HT-29 (cell line): ENCODE data around the gene RBL1. TPM values are rescaled to one million over a fixed set of nuclear protein-coding genes. Genes with fewer than 3 reads are reported as not detected.
"Not testable (repeated sequence)": the region's sequence is repeated elsewhere in the genome, so short reads cannot be mapped to it uniquely, and the experiment has no call there.

ENCODE experiments used
- DNase-seq: peaks from one replicate; pipeline ENCODE4 v3.0.0-alpha.2; 2015; ENCODE audit warnings: low spot score
- total RNA-seq: library from RNA; depleted of rRNA; stranded (reverse); fragments of >200 nt; shearing (Covaris generic); gene quantifications from 2 replicates; pipeline ENCODE4 v1.2.3, GENCODE V29; 2014

The RBL1 gene
- total RNA-seq, 1 experiment from 2014 or later: 42.2 TPM

DNA sequence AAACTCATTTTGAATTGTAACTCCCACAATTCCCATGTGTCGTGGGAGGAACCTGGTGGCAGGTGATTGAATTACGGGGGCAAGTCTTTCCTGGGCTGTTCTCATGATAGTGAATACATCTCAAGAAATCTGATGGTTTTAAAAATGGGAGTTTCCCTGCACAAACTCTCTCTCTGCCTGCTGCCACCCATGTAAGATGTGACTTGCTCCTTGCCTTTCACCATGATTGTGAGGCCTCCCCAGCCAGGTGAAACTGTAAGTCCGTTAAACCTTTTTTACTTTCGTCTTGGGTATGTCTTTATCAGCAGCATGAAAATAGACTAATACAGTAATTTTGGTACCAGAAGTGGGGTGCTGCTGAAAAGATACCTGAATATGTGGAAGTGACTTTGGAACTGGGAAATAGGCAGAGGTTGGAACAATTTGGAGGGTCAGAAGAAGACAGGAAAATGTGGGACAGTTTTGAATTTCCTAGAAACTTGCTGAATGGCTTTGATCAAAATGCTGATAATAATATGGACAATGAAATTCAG lies 102.9 kb downstream of the RBL1 start:
- DNase-seq: no peak

DNA sequence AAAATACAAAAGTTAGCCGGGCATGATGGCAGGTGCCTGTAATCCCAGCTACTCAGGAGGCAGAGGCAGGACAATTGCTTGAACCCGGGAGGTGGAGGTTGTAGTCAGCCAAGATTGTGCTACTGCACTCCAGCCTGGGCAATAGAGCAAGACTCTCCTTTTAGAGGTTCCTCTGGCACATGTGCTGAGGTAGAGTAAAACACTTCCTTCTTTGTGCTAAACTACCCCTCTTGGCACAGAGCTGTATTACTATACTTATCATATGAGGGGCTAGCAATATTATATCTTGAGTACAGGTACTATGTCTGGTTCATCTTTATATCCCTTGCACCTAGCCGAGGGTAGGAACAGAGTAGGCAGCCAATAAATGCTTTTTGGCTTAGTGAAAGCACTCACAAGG lies 104.1 kb downstream of the RBL1 start:
- no peak for DNase-seq

DNA sequence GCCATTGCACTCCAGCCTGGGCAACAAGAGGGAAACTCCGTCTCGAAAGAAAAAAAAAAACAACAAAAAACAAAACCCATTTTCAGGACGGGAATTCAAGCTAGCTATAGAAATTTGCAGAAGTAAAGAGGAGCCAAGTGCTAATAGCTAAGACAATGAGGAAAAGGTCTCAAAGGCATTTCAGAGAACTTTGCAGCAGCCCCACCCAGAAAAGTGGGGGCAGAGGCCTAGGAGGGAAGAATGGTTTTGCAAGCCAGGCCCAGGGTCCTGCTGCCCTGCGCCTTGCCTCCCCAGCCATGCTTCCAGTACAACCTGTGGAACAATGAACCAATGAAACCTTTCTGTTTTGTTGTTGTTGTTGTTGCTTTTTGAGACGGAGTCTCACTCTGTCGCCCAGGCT lies 106.0 kb downstream of the RBL1 start:
- no peak for DNase-seq

DNA sequence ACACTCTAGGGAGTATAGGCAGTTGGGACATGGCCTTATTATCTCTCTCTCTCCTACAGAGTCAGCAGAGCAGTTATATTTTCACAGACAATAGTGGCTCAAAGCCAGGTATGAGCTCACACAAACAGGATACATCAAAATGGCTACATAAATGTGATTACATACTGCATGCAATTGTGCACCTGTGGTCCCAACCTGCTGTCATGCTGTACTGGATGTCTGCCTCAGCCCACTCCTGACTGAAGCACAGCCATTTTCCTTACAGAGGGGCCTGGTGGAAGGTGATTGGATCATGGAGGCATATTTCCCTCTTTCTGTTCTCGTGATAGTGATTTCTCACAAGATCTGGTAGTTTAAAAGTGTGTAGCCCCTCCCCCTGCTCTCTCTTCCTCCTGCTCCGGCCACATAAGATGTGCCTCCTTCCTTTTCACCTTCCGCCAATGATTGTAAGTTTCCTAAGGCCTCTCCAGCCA lies 107.3 kb downstream of the RBL1 start:
- no peak for DNase-seq

DNA sequence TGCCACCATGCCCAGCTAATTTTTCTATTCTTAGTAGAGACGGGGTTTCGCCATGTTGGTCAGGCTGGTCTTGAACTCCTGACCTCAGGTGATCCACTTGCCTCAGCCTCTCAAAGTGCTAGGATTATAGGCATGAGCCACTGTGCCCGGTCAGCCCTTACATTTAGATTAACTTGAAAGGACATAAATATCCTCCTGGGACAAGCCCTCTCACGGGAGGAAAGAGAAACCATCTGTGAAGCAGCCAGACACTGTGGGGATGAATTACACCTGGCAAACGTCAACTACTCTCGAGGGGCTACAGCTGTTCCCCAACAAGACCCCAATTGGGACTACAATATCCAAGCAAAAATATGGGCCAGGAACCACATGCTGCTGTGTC lies 111.5 kb downstream of the RBL1 start:
- DNase-seq: no peak

DNA sequence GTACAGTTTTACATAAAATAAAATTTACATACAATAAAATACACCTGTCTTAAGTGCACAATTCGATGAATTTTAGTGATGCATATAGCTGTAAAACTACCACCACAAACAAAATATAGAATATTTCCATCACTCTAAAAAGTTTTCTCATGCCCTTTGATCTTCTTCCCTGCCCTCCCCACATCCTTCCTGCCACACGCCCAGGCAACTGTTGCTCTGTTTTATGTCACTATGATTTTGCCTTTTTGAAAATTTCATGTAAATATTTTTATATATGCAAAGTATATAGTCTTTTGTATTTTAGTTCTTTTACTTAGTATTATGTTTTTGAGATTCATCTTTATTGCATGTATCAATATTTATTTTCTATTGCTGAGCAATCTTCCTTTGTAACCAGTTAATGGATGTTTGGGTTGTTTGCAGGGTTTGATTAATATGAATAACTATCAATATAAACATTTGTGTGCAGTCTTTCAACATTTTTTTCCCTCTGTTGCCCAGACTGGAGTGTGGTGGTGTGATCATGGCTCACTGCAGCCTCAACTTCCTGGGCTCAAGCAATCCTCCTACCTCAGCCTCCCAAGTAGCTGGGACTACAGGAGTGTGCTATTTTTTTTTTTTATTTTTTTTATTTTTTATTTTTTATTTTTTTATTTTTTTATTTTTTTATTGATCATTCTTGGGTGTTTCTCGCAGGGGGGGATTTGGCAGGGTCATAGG lies 120.5 kb downstream of the RBL1 start:
- DNase-seq: no peak

DNA sequence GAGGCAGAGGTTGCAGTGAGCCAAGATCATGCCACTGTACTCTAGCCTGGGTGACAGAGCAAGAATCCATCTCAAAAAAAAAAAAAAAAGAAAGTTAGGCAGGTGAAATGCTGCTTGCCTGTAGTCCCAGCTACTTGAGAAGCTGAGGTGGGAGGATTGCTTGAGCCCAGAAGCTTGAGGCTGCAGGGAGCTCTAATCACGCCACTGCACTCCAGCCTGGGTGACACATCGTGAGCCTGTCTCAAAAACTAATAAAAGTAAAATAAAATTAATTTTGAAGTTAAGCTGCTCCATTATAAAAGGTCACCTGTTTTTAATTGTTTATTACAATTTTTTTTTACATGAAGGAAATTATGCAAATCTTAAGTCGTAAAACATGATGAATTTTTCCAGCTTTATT lies 121.1 kb downstream of the RBL1 start:
- DNase-seq: no peak

DNA sequence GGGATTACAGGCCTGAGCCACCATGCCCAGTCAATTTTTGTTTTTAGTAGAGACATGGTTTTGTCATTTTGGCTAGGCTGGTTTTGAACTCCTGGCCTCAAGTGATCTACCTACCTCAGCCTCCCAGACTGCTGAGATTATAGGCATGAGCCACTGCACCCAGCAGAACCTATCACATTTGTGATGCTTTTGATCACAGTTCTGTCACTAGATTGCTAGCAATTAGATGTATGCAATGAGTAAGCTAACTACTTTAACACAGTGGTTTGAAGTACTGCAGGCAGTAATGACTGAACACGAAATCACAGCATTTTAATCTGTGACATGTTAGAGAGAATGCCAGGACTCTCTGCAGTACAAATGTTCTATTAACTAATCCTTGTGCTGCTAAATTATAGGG lies 124.7 kb downstream of the RBL1 start:
- no peak for DNase-seq

DNA sequence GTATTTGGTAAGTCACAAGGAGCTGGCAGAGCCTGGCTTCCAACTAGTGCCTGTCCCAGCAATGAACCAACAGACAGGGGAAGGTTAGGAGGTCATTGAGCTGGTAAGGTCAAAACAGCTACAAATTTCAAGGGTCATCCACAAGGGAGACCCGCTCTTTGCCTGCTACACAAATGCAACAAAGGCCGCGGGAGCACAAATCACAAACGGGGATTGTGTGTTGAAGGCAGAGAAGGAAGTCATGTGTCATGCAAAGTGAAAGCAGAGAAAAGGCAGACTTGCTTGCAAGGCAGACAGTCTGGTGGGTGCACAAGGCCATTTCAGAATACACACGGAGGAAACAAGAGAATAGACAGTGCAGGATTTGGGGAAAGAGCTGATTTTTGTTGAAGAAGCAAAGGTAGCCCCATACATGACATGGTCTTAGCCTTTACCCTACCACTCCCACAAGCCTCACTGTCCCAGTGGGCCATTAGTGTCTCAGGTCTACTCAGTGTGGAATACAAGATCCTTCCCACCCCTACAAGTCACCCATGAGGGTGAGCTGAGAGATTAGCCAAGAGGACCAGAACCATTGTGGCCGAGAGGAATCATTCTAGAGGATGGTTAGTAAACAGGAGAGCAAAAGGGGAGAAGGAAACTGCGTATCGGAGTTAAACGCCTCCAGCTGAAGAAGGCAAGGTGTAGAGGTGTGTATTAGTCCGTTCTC lies 126.2 kb downstream of the RBL1 start:
- no peak for DNase-seq

DNA sequence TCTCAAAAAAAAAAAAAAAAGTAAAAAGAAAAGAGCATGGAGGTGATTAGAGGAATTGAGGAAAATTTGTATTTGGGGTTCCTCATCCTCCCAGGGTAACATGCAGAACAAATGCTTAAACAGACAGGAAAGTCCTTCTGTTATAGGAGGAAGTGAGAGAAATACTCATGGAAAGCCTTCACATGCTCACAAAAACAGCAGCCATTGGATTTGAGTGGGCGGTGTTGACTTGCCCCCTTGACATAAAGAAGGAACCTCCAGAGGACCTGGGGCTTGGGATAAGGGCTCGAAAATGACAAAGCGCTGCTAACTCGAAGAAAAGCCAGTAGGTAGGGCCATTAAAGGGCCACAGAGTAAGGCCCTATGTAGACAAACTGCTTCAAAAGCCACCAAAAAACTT lies 126.7 kb downstream of the RBL1 start:
- DNase-seq: no peak

DNA sequence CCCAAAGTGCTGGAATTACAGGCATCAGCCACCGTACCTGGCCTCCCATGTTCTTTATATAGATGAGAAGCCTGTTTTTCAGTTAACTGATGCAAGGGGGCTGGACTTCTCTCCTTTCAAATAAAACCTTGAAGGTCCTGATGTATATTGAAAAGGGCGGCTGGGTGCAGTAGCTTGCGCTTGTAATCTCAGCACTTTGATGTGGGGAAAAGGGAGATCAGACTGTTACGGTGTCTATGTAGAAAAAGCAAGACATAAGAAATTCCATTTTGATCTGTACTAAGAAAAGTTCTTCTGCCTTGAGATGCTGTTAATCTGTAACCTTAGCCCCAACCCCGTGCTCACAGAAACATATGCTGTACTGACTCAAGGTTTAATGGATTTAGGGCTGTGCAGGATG lies 128.2 kb downstream of the RBL1 start:
- no peak for DNase-seq

DNA sequence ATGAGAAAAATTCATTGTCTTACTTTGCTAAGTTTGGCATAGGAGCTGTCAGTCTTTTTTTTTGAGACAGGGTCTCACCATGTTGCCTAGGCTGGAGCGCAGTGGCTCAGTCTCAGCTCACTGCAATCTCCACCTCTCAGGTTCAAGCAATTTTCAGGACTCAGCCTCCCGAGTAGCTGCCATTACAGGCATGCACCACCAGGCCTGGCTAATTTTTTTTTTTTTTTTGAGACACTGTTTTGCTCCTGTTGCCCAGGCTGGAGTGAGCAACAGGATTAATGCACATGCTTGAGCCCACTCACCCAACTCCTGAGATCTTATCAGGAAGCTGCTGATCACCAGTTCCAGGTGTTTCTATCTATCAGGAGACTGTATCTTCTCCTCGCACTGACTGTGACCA lies 128.8 kb downstream of the RBL1 start:
- not testable (repeated sequence) for DNase-seq

DNA sequence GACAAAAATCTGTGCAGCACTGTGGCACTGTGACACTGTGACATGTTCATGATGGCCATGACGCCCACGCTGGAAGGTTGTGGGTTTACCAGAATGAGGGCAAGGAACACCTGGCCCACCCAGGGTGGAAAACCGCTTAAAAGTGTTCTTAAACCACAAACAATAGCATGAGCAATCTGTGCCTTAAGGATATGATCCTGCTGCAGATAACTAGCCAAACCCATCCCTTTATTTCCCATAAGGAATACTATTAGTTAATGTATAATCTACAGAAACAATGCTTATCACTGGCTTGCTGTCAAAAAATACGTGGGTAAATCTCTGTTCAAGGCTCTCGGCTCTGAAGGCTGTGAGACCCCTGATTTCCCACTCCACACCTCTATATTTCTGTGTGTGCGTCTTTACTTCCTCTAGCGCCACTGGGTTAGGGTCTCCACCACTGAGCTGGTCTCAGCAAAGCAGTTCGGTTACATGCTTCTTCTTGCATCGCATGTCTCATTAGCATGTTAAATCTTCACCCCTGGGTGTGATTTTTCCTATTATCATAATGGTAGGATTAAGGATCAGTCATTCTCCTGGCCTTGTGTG lies 133.3 kb downstream of the RBL1 start:
- not testable (repeated sequence) for DNase-seq

DNA sequence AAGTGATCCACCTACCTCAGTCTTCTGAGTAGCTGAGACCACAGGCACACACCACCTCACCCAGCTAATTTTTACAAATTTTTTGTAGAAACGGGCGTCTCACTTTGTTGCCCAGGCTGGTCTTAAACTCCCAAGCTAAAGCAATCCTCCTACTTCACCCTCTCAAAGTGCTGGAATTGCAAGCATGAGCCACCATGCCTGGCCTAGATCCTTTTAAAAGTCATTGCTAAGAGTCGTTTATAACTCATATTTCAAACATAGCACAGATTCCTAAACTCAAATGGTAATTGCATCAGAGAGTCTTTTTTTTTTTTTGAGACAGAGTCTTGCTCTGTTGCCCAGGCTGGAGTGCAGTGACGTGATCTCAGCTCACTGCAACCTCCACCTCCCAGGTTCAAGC lies 136.6 kb downstream of the RBL1 start:
- no peak for DNase-seq

DNA sequence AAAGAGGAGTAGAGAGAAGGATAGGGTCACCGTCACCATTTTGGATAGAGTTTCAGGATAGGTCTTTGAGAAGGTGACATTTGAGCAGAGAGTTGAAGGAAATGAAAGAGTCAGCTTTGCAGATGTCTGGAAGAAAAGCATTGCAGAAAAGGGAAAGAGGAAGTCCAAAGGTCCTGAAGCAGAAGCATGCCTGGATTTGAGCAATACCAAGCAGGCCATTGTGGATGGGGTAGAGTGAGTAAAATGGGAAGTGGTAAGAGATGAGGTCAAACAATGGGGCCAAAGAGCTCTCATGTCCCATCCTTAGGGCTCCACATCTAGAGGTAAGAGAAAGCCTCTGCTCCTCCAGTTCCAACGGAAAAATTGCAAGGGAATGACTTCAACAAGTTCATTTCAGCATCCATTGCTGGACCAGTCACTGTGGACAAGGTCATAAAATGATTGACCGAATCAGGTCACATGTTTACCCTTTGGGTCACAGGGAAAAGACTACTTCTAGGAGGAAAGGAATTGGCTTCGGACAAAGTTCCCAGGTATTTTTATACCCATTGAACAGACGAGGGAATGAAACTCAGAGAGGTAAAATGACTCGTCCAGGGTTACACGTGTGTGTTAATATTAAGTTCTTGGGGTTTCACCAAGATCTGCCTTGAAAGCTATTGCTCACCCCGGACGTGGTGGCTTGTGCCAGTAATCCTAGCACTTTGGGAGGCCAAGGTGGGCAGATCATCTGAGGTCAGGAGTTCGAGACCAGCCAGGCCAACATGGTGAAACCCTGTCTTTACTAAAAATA lies 137.7 kb downstream of the RBL1 start:
- no peak for DNase-seq

DNA sequence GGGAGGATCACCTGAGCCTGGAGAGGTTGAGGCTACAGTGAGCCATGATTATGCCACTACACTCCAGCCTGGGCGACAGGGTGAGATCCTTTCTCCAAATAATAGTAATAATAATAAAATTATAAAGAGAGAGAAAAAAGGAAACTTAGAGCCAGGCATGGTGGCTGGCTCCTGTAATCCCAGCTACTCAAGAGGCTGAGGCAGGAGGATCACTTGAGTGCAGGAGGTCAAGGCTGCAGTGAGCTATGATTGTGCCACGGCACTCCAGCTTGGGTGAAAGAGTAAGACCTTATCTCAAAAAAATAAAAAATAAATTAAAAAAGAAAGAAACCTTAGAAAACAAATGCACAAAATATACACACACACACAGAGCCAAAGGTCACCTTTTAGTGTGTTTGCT lies 139.1 kb downstream of the RBL1 start:
- no peak for DNase-seq

DNA sequence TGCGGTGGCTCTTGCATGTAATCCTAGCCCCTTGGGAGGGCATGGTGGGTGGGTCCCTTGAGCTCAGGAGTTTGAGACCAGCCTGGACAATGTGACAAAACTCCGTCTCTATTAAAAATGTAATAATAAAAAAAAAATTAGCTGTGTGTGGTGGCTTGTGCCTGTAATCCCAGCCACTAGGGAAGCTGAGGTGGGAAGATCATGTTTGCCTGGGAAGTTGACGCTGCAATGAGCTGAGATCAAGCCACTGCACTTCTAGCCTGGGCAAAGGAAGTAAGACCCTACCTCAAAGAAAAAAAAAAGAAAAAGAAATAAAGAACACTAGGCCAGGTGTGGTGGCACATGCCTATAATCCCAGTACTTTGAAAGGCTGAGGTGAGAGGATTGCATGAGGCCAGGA lies 139.8 kb downstream of the RBL1 start:
- DNase-seq: no peak

DNA sequence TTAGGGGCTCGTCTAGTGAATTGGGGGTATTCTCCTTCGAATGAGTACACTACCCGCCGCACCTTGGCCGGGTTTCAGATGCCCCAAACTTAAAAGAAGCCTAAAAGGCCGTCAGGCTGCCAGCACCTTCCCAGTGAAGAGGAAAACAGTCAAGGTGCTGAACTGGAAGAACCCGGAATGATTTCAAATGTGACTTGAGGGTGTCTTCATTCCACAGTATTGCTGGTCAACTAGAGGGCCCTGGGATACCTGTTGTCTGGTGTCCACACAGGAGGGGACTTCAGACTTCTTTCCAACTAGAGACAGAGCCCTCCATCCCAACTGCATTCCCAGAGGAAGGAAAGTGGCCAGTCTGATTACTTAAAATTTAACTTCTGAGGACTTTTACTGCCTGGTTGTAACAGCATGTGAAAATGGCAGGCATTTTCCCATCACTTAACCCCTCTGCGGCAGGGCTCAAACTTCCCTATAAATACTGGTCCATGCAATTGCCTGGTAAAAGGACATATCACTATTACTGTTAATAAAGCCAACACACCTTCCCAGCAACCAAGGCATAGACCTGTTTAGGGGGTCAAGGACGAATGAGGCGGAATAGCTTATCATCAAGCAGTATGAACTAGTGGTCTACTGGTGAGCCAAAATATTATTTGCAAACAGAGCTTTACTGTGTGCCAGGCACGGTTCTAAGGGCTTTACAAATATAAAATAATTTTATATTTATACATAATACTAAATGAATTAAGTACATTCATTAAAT lies 143.6 kb downstream of the RBL1 start:
- DNase-seq: no peak

DNA sequence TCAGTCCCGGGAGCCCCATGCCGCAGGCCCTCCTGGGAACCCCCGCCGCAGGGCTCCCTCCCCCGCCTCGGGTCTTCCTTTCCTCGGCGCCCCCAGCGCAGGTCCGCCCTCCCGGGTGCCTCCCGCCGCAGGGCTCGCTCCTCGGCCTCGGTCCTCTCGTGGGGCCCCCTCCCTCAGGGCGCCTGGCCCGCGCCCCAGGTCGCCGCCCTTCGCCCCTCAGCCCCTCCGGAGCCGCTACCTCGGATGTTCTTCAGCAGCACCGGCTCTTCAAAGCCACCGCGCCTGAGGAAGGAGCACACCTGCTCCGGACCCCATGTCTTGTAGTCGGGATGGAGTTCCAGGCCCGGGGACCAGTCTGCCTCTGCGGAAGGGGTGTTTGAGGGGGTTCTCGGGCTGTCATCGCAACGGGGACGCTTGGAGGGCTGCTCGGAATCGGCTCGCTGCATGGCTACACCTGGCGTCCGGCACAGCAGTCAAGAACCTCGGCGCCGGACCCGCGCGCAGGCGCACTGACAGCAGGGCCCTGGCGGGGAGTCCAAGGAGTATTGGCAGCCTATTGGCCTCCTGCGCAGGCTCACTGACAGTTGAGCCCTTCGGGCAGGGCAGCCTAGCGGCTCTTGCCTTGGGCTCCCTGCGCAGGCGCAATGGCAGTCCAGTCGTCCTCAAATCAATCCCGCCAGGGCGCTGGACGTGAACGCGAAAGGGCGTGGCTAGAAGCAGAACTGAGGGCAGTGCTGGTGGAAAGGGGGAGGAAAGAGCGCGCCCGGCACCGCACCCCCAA lies 144.4 kb downstream of the RBL1 start, which contains the start of gene SAMHD1:
Gene SAMHD1 (minus strand): TSS at position 511 of the 781 bp plus-strand sequence. CDS start 65 bp downstream, at position 446.
- DNase-seq: peak; percentile 100
